ENCODE results near the gene MCRIP1.

- TF ChIP-seq CTCF (IDR thresholded peaks at IDR 0.05) (no peak), POLR2A (IDR thresholded peaks at IDR 0.05) (no peak)
These were observed 45.2 kb upstream of the MCRIP1 start for GRCh38 chr17:81878294-81878693.
